NCI-H128 (cell line): ENCODE measurements around the gene UQCC2.

Experiments used
- DNase-seq: peaks from one replicate; lab custom pipeline; 2025; ENCODE audit not compliant: unreplicated experiment; lab: John Stamatoyannopoulos, UW

UQCC2 gene

GRCh38 chr6:33692078-33692759 lies 19.3 kb downstream of the UQCC2 start:
- no peak for DNase-seq

DNA sequence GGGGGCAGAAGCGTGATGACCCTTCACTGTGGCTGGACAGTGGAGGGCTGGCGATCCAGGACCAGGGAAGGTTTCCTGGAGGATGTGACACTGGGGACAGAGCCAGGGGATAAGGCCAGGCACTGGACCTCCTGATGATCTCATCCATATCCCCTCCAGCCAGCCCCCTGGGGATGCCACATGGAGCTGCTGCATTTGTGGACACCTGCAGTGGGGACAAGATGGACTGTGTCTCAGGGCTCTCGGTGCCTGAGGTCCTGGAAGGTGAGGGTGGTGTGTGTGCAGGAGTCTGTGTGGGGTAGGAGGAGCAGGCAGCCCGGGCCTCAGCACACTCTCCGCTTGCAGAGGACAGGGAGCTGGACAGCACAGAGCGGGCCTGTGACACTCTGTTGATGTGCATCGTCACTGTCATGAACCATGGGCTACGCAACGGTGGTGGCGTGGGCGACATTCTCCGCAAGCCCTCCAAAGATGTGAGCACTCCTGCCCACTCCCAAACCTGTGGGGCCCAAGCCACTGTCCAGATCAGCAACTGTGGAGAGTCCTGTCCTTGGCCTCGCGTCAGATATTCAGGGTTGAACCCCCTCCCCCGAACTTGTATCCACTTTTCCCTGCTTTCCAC lies 19.9 kb downstream of the UQCC2 start:
- no peak for DNase-seq

DNA sequence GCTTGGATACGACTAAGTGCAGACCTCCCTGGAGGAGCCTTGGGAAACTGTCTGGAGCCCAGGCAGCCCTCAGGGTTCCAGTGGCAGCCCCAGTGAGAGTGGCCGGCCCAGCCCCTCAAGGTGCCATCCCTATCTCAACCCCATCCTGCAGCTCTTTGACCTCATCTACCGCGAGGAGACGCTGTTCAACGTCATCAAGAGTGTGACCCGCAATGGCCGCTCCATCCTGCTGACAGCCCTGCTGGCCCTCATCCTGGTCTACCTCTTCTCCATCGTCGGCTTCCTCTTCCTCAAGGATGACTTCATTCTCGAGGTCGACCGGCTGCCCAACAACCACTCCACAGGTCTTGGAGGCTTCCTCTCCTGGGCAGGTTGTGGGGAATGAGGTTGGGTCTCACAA lies 20.7 kb downstream of the UQCC2 start:
- DNase-seq, result no peak

- no peak for DNase-seq
Observed at GRCh38 chr6:33689879-33690278, 21.6 kb downstream of the UQCC2 start.

DNA sequence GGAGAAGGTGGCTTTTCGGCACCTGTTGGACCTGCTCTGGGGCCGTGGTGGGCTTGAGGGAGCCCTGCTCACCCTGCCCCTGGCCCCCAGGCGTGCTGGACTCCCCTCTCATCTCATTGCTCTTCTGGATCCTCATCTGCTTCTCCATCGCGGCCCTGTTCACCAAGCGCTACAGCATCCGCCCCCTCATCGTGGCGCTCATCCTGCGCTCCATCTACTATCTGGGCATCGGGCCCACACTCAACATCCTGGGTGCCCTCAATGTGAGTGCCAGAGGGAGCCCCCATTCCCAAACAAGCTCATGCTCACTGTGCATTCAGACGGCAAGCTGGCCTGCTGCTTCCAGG lies 22.4 kb downstream of the UQCC2 start:
- DNase-seq, result no peak

DNA sequence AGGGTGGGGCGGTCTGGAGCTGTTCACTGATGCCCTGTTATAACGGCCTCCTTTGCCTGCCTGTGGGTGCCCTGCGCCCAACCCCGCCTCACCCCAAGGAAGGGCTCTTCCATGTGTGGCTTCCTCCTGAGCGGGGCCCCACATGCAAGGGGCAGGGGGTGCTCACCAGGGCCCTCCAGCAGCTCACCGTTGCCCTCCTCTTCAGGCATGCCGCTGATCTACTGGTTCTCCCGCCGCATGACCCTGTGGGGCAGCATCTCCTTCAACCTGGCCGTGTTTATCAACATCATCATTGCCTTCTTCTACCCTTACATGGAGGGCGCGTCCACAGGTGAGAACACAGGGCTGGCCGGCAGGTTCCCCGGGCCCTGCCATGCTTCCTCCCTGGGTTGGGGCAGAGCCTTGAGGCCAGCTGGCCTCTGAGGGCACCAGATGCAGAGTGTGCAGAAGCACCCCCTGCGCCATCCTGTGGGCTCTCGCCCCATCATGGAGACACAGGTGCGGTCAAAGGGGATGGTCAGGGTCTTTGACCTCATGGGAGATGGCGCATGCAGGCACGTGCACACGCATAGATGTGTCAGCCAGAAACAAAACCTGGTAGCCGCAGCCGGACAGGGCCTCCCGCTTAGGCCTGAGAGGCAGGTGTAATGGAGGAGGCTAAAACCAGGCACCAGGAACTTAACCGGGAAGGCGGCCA lies 22.9 kb downstream of the UQCC2 start:
- DNase-seq, result no peak

DNA sequence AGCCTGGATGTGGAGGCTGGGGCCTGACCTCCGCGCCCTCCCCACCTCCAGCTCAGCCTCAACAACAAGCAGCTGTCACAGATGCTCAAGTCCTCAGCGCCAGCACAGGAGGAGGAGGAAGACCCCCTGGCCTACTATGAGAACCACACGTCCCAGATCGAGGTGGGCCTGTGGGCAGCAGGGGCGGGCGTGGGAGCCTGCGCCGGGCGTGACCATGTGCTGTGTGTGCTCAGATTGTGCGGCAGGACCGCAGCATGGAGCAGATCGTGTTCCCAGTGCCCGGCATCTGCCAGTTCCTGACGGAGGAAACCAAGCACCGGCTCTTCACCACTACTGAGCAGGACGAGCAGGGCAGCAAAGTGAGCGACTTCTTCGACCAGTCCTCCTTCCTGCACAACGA lies 23.5 kb downstream of the UQCC2 start:
- DNase-seq, result no peak

- DNase-seq, result no peak
Observed at GRCh38 chr6:33686981-33687975, 24.2 kb downstream of the UQCC2 start.

- no peak for DNase-seq
Observed at GRCh38 chr6:33686225-33686924, 25.1 kb downstream of the UQCC2 start.

- DNase-seq, result no peak
Observed at GRCh38 chr6:33685411-33686224, 25.9 kb downstream of the UQCC2 start.

- no peak for DNase-seq
Observed at GRCh38 chr6:33684983-33685382, 26.5 kb downstream of the UQCC2 start.

GRCh38 chr6:33684428-33684896 lies 27.0 kb downstream of the UQCC2 start:
- DNase-seq, result no peak

- DNase-seq, result no peak
Observed at GRCh38 chr6:33683576-33684427, 27.7 kb downstream of the UQCC2 start.

DNA sequence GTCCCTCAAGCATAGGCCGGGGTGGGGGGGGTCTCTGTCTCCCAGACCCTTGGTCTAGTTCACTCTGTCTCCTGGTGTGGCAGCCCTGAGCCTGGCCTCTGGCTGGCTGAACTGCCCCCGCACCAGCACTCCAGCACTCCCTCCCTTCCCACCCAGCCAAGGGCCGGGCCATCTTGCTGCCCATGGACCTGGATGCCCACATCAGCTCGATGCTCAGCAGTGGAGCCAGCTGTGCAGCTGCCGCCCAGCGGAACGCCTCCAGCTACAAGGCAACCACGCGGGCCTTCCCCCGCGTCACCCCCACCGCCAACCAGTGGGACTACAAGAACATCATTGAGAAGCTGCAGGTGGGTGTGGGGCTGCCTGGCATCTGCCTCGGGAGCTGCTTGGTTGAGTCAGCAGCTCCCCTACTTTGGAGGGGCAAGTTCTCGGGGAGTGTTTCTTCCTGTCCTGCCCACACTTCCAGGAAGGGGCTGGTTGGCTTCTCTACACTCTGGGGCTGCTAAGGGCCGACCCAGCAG lies 28.4 kb downstream of the UQCC2 start:
- DNase-seq, result no peak

- DNase-seq, result no peak
Observed at GRCh38 chr6:33682341-33682740, 29.2 kb downstream of the UQCC2 start.

- DNase-seq, result no peak
Observed at GRCh38 chr6:33679761-33680160, 31.7 kb downstream of the UQCC2 start.

DNA sequence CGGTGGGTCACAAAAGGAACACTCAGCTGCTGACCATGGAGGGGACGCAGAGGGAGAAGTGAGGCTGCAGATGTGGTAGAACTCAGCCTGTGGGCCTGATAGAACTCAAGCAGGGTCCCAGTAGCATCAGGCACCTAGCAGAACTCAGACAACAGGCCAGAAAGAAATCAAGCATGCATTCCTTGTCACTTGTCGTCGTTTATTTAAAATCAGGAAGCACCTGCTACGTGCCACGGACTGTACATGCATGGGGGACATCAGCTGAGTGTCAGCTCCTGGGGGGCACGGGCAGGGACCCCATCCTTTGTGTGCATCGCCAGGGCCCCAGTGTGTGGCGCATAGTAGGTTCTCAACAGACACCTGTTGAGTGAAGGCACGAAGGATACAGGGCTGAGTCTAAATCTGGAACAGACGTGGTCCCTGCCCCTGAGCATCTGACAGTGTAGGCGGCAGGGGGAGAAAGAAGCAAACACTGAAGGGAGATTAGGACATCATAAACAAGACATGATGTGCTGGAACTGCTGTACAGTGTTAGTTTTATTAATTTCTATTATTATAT lies 32.5 kb downstream of the UQCC2 start:
- DNase-seq, result no peak

GRCh38 chr6:33678233-33678931 lies 33.1 kb downstream of the UQCC2 start:
- no peak for DNase-seq
